BLaER1 treated with 17β-estradiol and CSF1 and Interleukin-3, amounts not matched to agents 10 nM and 100 nM (cell line): ENCODE measurements around the gene DCLK1.

ENCODE experiments used
- H3K27ac ChIP-seq, 11 experiments: shearing (Covaris generic); formaldehyde crosslinking; 2 replicates each; pipeline ENCODE4 v1.8.1; 2022
- H3K27me3 ChIP-seq, 11 experiments: shearing (Covaris generic); formaldehyde crosslinking; 2 replicates each; pipeline ENCODE4 v1.8.1; 2022
- H3K36me3 ChIP-seq, 11 experiments: shearing (Covaris generic); formaldehyde crosslinking; 2 replicates each; pipeline ENCODE4 v1.8.1; 2022
- H3K4me1 ChIP-seq, 10 experiments: shearing (Covaris generic); formaldehyde crosslinking; 2 replicates each; pipeline ENCODE4 v1.8.1; 2022
- H3K4me2 ChIP-seq, 11 experiments: shearing (Covaris generic); formaldehyde crosslinking; 2 replicates each; pipeline ENCODE4 v1.8.1; 2022
- H3K4me3 ChIP-seq, 10 experiments: shearing (Covaris generic); formaldehyde crosslinking; 2 replicates each; pipeline ENCODE4 v1.8.1; 2022
- H3K9ac ChIP-seq, 11 experiments: shearing (Covaris generic); formaldehyde crosslinking; 2 replicates each; pipeline ENCODE4 v1.8.1; 2022
- H3K9me3 ChIP-seq, 11 experiments: shearing (Covaris generic); formaldehyde crosslinking; replicated peaks in 1 of 11; 2 replicates each; pipeline ENCODE4 v1.8.1; 2022
- H4K20me1 ChIP-seq, 11 experiments: shearing (Covaris generic); formaldehyde crosslinking; 2 replicates each; pipeline ENCODE4 v1.8.1; 2022
- Cebpa-rat ChIP-seq, 11 experiments: shearing (Covaris generic); IDR thresholded peaks; 2 replicates each; pipeline ENCODE4 v1.8.1; 2022

Gene DCLK1

GRCh38 chr13:35903075-35903474, 228.1 kb downstream of the DCLK1 start:
- Histone ChIP-seq H3K36me3 (no peaks in the 10 kb centered on the region), H4K20me1 (no peaks in the 10 kb centered on the region), H3K27ac (no peak overlapping the region), H3K27me3 (no peaks in the 10 kb centered on the region), H3K4me3 (no peak overlapping the region), H3K4me2 (no peak overlapping the region), H3K9me3 (no peaks in the 10 kb centered on the region), H3K9ac (no peak overlapping the region), H3K4me1 (no peaks in the 10 kb centered on the region)
- no peak for TF ChIP-seq Cebpa-rat (IDR thresholded peaks at IDR 0.05)

DNA sequence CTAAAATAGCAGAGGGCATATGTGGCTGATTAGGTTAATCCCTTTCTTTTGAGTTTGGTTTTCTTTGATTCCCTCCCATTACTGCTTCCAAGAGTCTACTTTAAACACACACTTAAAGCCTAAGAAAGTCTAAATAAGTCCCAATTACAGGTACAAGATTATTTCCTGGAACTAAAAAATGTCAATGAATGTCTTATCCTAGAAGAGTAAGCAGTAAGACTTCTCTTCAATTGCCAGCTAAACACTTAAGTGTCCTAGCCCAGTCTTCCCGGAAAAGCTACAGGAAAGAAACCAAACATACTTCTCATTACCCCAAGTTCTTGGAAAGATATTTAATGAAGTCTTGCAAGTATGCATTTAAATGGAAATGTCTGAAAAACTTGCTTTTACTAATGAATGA, 233.1 kb downstream of the DCLK1 start:
- Histone ChIP-seq H3K4me2 (no peak overlapping the region), H4K20me1 (no peaks in the 10 kb centered on the region), H3K27me3 (no peaks in the 10 kb centered on the region), H3K4me3 (no peak overlapping the region), H3K36me3 (no peaks in the 10 kb centered on the region), H3K9me3 (no peaks in the 10 kb centered on the region), H3K27ac (no peak overlapping the region), H3K4me1 (no peaks in the 10 kb centered on the region), H3K9ac (no peak overlapping the region)
- no peak for TF ChIP-seq Cebpa-rat (IDR thresholded peaks at IDR 0.05)

DNA sequence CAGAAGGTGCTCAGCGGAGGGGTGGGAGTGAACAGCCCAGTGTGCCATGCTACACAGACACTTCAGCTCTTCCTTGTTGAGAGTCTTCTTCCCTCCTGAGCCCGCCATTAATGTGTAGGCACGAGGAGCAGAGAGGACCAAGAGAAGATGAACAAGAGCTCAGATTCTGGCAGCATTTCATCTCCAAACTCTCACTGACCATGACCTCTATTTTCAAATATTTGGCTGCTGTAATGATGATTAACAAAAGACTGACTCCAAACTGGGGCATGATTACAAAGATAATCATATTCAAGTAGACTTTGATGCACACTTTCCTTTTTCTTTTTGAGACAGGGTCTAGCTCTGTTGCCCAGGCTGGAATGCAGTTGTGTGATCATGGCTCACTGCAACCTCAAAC, 236.5 kb downstream of the DCLK1 start:
- H3K36me3 ChIP-seq: no peaks in the 10 kb centered on the region
- no peak overlapping the region for H3K9ac ChIP-seq
- no peaks in the 10 kb centered on the region for H3K4me1 ChIP-seq
- no peak overlapping the region for H3K27ac ChIP-seq
- H3K4me2 ChIP-seq: no peak overlapping the region
- no peaks in the 10 kb centered on the region for H4K20me1 ChIP-seq
- H3K4me3 ChIP-seq: no peak overlapping the region
- no peaks in the 10 kb centered on the region for H3K9me3 ChIP-seq
- H3K27me3 ChIP-seq: no peaks in the 10 kb centered on the region
- no peak for TF ChIP-seq Cebpa-rat (IDR thresholded peaks at IDR 0.05)

- H3K27me3 ChIP-seq: no peaks in the 10 kb centered on the region
- no peaks in the 10 kb centered on the region for H3K36me3 ChIP-seq
- H3K4me1 ChIP-seq: no peaks in the 10 kb centered on the region
- no peaks in the 10 kb centered on the region for H3K9me3 ChIP-seq
- no peak overlapping the region for H3K4me2 ChIP-seq
- H4K20me1 ChIP-seq: no peaks in the 10 kb centered on the region
- H3K4me3 ChIP-seq: no peak overlapping the region
- no peak overlapping the region for H3K9ac ChIP-seq
- no peak overlapping the region for H3K27ac ChIP-seq
- TF ChIP-seq Cebpa-rat (IDR thresholded peaks at IDR 0.05): no peak
These were observed 238.1 kb downstream of the DCLK1 start for GRCh38 chr13:35892837-35893814.

DNA sequence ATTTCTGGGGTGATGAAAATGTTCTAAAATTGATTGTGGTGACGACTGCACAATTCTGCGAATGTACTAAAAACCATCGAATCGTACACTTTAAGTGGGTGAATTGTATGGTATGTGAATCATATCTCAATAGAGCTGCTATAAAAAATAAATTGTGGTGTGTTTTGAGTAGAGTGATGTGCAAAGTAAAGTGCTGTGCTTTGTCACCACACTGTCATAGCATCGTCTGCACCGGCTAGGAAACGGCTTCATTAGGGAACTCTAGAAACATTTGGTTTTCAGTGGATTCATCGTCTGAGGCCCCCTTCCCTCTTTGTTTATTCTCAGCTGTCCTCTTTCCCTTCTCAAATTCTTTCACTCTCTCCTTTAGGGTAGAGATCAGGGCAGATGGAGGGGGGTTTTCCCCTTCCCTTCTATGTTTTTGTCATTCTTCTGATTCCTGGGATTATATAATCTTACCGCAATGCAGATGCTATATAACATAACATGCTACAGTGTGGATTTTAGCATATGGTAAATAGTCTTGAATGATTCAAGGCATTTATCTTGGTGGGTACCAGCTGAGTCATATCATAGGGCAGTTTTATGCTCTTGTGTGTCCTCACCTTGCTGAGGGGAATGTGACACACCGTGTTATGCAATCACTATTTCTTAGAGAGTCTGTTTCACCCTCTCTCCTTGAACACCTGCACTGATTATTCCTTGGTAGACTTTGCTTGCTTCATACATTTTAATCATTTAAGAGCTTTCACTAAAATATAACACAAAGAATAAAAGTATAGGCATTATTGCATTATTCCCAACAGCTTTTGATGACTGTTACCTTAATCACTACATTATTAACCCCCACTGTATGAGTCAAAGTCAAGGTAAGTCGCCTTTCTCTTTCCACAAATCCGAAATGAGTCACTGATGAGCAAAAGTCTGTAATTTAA, 239.4 kb downstream of the DCLK1 start:
- Histone ChIP-seq H3K27ac (no peak overlapping the region), H3K9ac (no peak overlapping the region), H3K4me1 (no peaks in the 10 kb centered on the region), H3K36me3 (no peaks in the 10 kb centered on the region), H3K4me3 (no peak overlapping the region), H3K27me3 (no peaks in the 10 kb centered on the region), H3K4me2 (no peak overlapping the region), H3K9me3 (no peaks in the 10 kb centered on the region), H4K20me1 (no peaks in the 10 kb centered on the region)
- no peak for TF ChIP-seq Cebpa-rat (IDR thresholded peaks at IDR 0.05)

- no peak for TF ChIP-seq Cebpa-rat (IDR thresholded peaks at IDR 0.05)
- H3K9me3 ChIP-seq: no peaks in the 10 kb centered on the region
- no peak overlapping the region for H3K4me3 ChIP-seq
- H3K9ac ChIP-seq: no peak overlapping the region
- H3K4me1 ChIP-seq: no peaks in the 10 kb centered on the region
- no peak overlapping the region for H3K4me2 ChIP-seq
- H3K27ac ChIP-seq: no peak overlapping the region
- no peaks in the 10 kb centered on the region for H4K20me1 ChIP-seq
- no peaks in the 10 kb centered on the region for H3K27me3 ChIP-seq
- no peaks in the 10 kb centered on the region for H3K36me3 ChIP-seq
These were observed 241.6 kb downstream of the DCLK1 start for GRCh38 chr13:35889560-35889959.

- Histone ChIP-seq H3K9me3 (no peaks in the 10 kb centered on the region), H4K20me1 (no peaks in the 10 kb centered on the region), H3K4me3 (no peak overlapping the region), H3K9ac (no peak overlapping the region), H3K27ac (no peak overlapping the region), H3K36me3 (no peaks in the 10 kb centered on the region), H3K4me1 (no peaks in the 10 kb centered on the region), H3K27me3 (no peaks in the 10 kb centered on the region), H3K4me2 (no peak overlapping the region)
- TF ChIP-seq Cebpa-rat (IDR thresholded peaks at IDR 0.05): no peak
These were observed 242.2 kb downstream of the DCLK1 start for GRCh38 chr13:35888981-35889380.

DNA sequence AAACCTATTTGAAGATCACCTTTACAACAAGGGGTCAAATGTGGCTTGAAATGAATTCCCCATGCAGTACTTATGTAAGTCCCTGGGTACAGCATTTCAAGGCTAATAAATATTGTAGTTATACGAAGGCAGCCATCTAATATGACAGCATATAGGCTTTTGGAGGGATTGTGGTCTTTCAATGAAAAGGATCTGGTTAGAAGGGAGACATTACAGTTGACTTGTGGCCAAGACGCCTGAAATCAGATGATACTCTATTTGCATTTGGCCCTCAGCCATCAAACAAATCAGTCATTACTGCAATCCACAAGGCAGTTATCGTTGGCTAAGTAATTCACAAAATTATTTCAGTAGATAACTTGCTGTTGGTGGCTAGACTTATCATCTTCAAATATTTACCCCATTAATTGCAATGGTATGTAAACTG, 242.7 kb downstream of the DCLK1 start:
- no peak overlapping the region for H3K27ac ChIP-seq
- TF ChIP-seq Cebpa-rat (IDR thresholded peaks at IDR 0.05): no peak
- no peaks in the 10 kb centered on the region for H3K9me3 ChIP-seq
- no peak overlapping the region for H3K4me3 ChIP-seq
- no peaks in the 10 kb centered on the region for H3K4me1 ChIP-seq
- no peak overlapping the region for H3K4me2 ChIP-seq
- H3K27me3 ChIP-seq: no peaks in the 10 kb centered on the region
- H4K20me1 ChIP-seq: no peaks in the 10 kb centered on the region
- no peaks in the 10 kb centered on the region for H3K36me3 ChIP-seq
- no peak overlapping the region for H3K9ac ChIP-seq

GRCh38 chr13:35887115-35887666, 244.0 kb downstream of the DCLK1 start:
- H3K4me2 ChIP-seq: no peak overlapping the region
- H3K9me3 ChIP-seq: no peaks in the 10 kb centered on the region
- no peak for TF ChIP-seq Cebpa-rat (IDR thresholded peaks at IDR 0.05)
- H4K20me1 ChIP-seq: no peaks in the 10 kb centered on the region
- no peak overlapping the region for H3K27ac ChIP-seq
- H3K36me3 ChIP-seq: no peaks in the 10 kb centered on the region
- no peak overlapping the region for H3K9ac ChIP-seq
- no peaks in the 10 kb centered on the region for H3K4me1 ChIP-seq
- no peak overlapping the region for H3K4me3 ChIP-seq
- no peaks in the 10 kb centered on the region for H3K27me3 ChIP-seq
